HepG2 (cell line): Measurements from ENCODE around the gene PTGR2. TPM values are rescaled to one million over a fixed set of nuclear protein-coding genes. Genes with fewer than 3 reads are reported as not detected.

ENCODE experiments used
- ATAC-seq: fragments of 200-7000 bp; cut with Tn5 transposase; 3 replicates; pipeline ENCODE4 v1.9.1; 2020; ENCODE audit warnings: mild to moderate bottlenecking, moderate library complexity
- BruUV-seq: library from RNA; stranded (reverse); fragments of 400-500 nt; replicated peaks from 2 replicates; lab custom pipeline; 2021; lab: Mats Ljungman, UMichigan
- CTCF ChIA-PET: fragments of 300-600 bp; formaldehyde crosslinking; extraction: SDS; loops from one replicate; lab custom pipeline; 2021; ENCODE audit warnings: low total read pairs, inconsistent platforms, low intra/inter-chr PET ratio; lab: Yijun Ruan, JAX
- POLR2A ChIA-PET: fragments of 350-600 bp; sonication (Branson Sonifier 250); formaldehyde crosslinking; loops from one replicate; lab custom pipeline; 2020; ENCODE audit warnings: antibody characterized with exemption, inconsistent platforms; lab: Yijun Ruan, JAX
- DNase-seq: peaks from one replicate; pipeline ENCODE4 v3.0.0-alpha.2; 2015; ENCODE audit warnings: low spot score
- FAIRE-seq: peaks from 3 replicates; lab custom pipeline; 2011; peaks lifted over from hg19 to GRCh38; lab: Jason Lieb, UNC
- H2AFZ ChIP-seq: one replicate; pipeline ENCODE4 v1.6.1; 2011; ENCODE audit warnings: low read length, inconsistent platforms
- H3K27ac ChIP-seq: fragments of 300-600 bp; 3 replicates; pipeline ENCODE4 v1.8.0; 2011; ENCODE audit warnings: mixed run types, mild to moderate bottlenecking, mixed read lengths, low read length, inconsistent platforms; ENCODE audit not compliant: insufficient read depth; ENCODE audit errors: extremely low read length
- H3K27me3 ChIP-seq, 2 experiments: fragments of 200-600 bp in 1 of 2; 2 replicates in 1 of 2; 3 replicates in 1 of 2; pipeline versions ENCODE4 v1.6.0 to v1.8.0; 2011; ENCODE audit warnings: low read length in 2 of 2, mild to moderate bottlenecking in 2 of 2, moderate library complexity in 2 of 2, inconsistent platforms in 1 of 2; ENCODE audit not compliant: insufficient read depth in 2 of 2, control insufficient read depth in 1 of 2
- H3K36me3 ChIP-seq, 2 experiments: fragments of 200-600 bp in 1 of 2; replicated peaks in 1 of 2; 2 replicates in 1 of 2; 3 replicates in 1 of 2; pipeline versions ENCODE4 v1.5.1 to v1.8.0; 2011; ENCODE audit warnings: low read length in 2 of 2, inconsistent platforms in 1 of 2; ENCODE audit not compliant: insufficient read depth in 2 of 2, control insufficient read depth in 1 of 2
- H3K4me1 ChIP-seq: 2 replicates; pipeline ENCODE4 v1.5.1; 2012; ENCODE audit warnings: low read length, inconsistent platforms; ENCODE audit not compliant: insufficient read depth
- H3K4me2 ChIP-seq: 2 replicates; pipeline ENCODE4 v1.6.0; 2011; ENCODE audit warnings: low read depth, low read length, inconsistent platforms
- H3K4me3 ChIP-seq, 3 experiments: fragments of 200-600 bp in 1 of 3; sonication (generic), shearing (Covaris generic) in 1 of 3; replicated peaks in 1 of 3; 2 replicates each; pipeline ENCODE4 v1.5.1; 2011 to 2016; ENCODE audit warnings: low read length in 3 of 3, inconsistent platforms in 2 of 3, low read depth in 2 of 3, mild to moderate bottlenecking in 2 of 3, control low read depth in 1 of 3, mixed read lengths in 1 of 3; ENCODE audit not compliant: insufficient read depth in 1 of 3
- H3K79me2 ChIP-seq: one replicate; pipeline ENCODE4 v1.6.1; 2011; ENCODE audit warnings: low read length, inconsistent platforms; ENCODE audit not compliant: insufficient read depth
- H3K9ac ChIP-seq: 2 replicates; pipeline ENCODE4 v1.6.0; 2011; ENCODE audit warnings: mild to moderate bottlenecking, low read depth, low read length, inconsistent platforms; ENCODE audit not compliant: insufficient read depth
- H3K9me3 ChIP-seq: 2 replicates; pipeline ENCODE4 v1.5.1; 2012; ENCODE audit warnings: mild to moderate bottlenecking, low read length
- H4K20me1 ChIP-seq: 2 replicates; pipeline ENCODE4 v1.6.0; 2011; ENCODE audit warnings: inconsistent platforms, mild to moderate bottlenecking, low read length, moderate library complexity; ENCODE audit not compliant: insufficient read depth
- KDM5B ChIP-seq: sonication (generic); formaldehyde crosslinking; IDR thresholded peaks from 2 replicates; pipeline ENCODE4 v1.4.0; 2020; ENCODE audit warnings: missing genetic modification reagents, mild to moderate bottlenecking, borderline replicate concordance
- PRPF4 ChIP-seq: fragments of 200-400 bp; formaldehyde crosslinking; IDR thresholded peaks from 2 replicates; pipeline ENCODE4 v1.6.1; 2016; ENCODE audit warnings: low read length, low read depth; ENCODE audit not compliant: poor library complexity, severe bottlenecking
- ZFX ChIP-seq: sonication (generic); formaldehyde crosslinking; IDR thresholded peaks from 2 replicates; pipeline ENCODE4 v1.4.0; 2020; ENCODE audit warnings: mild to moderate bottlenecking, low read depth, missing genetic modification reagents, moderate library complexity
- ZNF17 ChIP-seq: sonication (generic); formaldehyde crosslinking; IDR thresholded peaks from 2 replicates; pipeline ENCODE4 v1.5.0; 2020; ENCODE audit warnings: mild to moderate bottlenecking, missing genetic modification reagents
- ZNF431 ChIP-seq: sonication (generic); formaldehyde crosslinking; IDR thresholded peaks from 2 replicates; pipeline ENCODE4 v1.9.0; 2022; ENCODE audit warnings: missing genetic modification reagents, low read depth, mild to moderate bottlenecking, borderline replicate concordance
- WGBS: methylation state at CpG from one replicate; pipeline ENCODE4 v1.1.6; 2017; ENCODE audit warnings: low lambda C conversion rate; 5-methylcytosine and 5-hydroxymethylcytosine counted together
- in situ Hi-C: cut with HindIII; loops from 2 replicates; pipeline ENCODE4 v1.10.0; 2017; ENCODE audit warnings: low pct_unique_long_range_greater_than_20kb; ENCODE audit not compliant: extremely low pct_ligation_motif_present
- intact Hi-C: fragments of 100-400 bp; cut with micrococcal nuclease; formaldehyde crosslinking; loops from one replicate; pipeline ENCODE4 v1.10.0; 2022; ENCODE audit not compliant: unreplicated experiment
- polyA plus RNA-seq, 8 experiments: library from polyadenylated mRNA; depleted of rRNA in 3 of 8; stranded (reverse) in 7 of 8; unstranded in 1 of 8; fragments of >200 nt; fragmentation: Illumina TruSeq in 4 of 8; extraction: Trizol in 4 of 8; gene quantifications; 2 replicates each; pipeline versions ENCODE4 v1.2.1 to v1.2.3, GENCODE V29; 2011 to 2016; ENCODE audit warnings: low read depth in 4 of 8, missing spikeins in 1 of 8, mixed read lengths in 1 of 8; ENCODE audit not compliant: insufficient read depth in 1 of 8
- total RNA-seq, 5 experiments: library from RNA; depleted of rRNA; stranded (reverse); fragments of >200 nt; fragmentation: Illumina TruSeq; extraction: Trizol; gene quantifications; 2 replicates each; pipeline ENCODE4 v1.2.3, GENCODE V29; 2016; ENCODE audit warnings: low read depth in 1 of 5
- TF ChIP-seq, protein P1 (sequence below), 2 experiments: fragments of 450-650 bp in 1 of 2; sonication (generic) in 1 of 2; formaldehyde crosslinking in 1 of 2; IDR thresholded peaks; 2 replicates each; pipeline versions ENCODE4 v1.6.1 to v1.8.0; 2016 to 2022; ENCODE audit warnings: antibody characterized with exemption in 1 of 2, mild to moderate bottlenecking in 1 of 2, missing genetic modification reagents in 1 of 2
- TF ChIP-seq, protein P2 (sequence below): sonication (generic); formaldehyde crosslinking; IDR thresholded peaks from 2 replicates; pipeline ENCODE4 v1.5.0; 2020; ENCODE audit warnings: mild to moderate bottlenecking, missing genetic modification reagents
- TF ChIP-seq, protein P3 (sequence below): sonication (generic); formaldehyde crosslinking; IDR thresholded peaks from 2 replicates; pipeline ENCODE4 v1.4.0; 2020; ENCODE audit warnings: missing genetic modification reagents

The PTGR2 gene
- total and polyA plus RNA-seq, 2 of the 13 experiments (the other 11 are each of a cell fraction or from before 2014, with no cell fraction given): 3.0 to 4.3 TPM

DNA sequence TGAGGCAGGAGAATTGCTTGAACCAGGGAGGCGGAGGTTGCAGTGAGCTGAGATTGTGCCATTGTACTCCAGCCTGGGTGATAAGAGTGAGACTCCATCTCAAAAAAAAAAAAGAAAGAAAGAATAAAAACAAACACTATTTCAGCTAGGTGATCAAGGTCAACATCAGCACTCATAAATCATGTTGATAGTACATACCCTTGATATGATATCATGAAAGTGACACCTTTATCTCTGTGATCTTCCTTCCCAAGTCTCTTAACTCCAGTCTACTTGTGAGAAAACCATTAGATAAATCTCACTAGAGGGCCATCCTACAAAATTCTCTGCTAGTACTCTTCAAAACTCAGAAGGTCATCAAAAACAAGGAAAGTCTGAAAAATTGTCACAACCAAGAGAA is 44.2 kb upstream of the PTGR2 start:
- in situ Hi-C loops: no loop called here
- no TSS peak for BruUV-seq
- WGBS: 78% methylated on average over 1 of the region's 1 CpG
- Histone ChIP-seq H3K27me3 (peaks cover 0 to 6% of the 10 kb centered on the region in 2 experiments; a peak in 2 of 5 replicates), H3K4me3 (no peak overlapping the region), H3K4me1 (peaks cover 12% of the 10 kb centered on the region), H3K9ac (no peak overlapping the region), H3K36me3 (no peaks in the 10 kb centered on the region), H4K20me1 (no peaks in the 10 kb centered on the region), H3K9me3 (no peaks in the 10 kb centered on the region), H2AFZ (no peak overlapping the region), H3K79me2 (no peaks in the 10 kb centered on the region), H3K4me2 (no peak overlapping the region), H3K27ac (no peak overlapping the region)
- ATAC-seq (no peak), DNase-seq (no peak), FAIRE-seq (no peak)
- intact Hi-C loops: no loop called here
- ChIA-PET POLR2A (no interaction called here), CTCF (no interaction called here)
- TF ChIP-seq, protein P1, sequence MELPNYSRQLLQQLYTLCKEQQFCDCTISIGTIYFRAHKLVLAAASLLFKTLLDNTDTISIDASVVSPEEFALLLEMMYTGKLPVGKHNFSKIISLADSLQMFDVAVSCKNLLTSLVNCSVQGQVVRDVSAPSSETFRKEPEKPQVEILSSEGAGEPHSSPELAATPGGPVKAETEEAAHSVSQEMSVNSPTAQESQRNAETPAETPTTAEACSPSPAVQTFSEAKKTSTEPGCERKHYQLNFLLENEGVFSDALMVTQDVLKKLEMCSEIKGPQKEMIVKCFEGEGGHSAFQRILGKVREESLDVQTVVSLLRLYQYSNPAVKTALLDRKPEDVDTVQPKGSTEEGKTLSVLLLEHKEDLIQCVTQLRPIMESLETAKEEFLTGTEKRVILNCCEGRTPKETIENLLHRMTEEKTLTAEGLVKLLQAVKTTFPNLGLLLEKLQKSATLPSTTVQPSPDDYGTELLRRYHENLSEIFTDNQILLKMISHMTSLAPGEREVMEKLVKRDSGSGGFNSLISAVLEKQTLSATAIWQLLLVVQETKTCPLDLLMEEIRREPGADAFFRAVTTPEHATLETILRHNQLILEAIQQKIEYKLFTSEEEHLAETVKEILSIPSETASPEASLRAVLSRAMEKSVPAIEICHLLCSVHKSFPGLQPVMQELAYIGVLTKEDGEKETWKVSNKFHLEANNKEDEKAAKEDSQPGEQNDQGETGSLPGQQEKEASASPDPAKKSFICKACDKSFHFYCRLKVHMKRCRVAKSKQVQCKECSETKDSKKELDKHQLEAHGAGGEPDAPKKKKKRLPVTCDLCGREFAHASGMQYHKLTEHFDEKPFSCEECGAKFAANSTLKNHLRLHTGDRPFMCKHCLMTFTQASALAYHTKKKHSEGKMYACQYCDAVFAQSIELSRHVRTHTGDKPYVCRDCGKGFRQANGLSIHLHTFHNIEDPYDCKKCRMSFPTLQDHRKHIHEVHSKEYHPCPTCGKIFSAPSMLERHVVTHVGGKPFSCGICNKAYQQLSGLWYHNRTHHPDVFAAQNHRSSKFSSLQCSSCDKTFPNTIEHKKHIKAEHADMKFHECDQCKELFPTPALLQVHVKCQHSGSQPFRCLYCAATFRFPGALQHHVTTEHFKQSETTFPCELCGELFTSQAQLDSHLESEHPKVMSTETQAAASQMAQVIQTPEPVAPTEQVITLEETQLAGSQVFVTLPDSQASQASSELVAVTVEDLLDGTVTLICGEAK (IDR thresholded peaks at IDR 0.05): no peak
- TF ChIP-seq, protein P1 (CRISPR knock-in tag; IDR thresholded peaks at IDR 0.05): no peak
- TF ChIP-seq, protein P2, sequence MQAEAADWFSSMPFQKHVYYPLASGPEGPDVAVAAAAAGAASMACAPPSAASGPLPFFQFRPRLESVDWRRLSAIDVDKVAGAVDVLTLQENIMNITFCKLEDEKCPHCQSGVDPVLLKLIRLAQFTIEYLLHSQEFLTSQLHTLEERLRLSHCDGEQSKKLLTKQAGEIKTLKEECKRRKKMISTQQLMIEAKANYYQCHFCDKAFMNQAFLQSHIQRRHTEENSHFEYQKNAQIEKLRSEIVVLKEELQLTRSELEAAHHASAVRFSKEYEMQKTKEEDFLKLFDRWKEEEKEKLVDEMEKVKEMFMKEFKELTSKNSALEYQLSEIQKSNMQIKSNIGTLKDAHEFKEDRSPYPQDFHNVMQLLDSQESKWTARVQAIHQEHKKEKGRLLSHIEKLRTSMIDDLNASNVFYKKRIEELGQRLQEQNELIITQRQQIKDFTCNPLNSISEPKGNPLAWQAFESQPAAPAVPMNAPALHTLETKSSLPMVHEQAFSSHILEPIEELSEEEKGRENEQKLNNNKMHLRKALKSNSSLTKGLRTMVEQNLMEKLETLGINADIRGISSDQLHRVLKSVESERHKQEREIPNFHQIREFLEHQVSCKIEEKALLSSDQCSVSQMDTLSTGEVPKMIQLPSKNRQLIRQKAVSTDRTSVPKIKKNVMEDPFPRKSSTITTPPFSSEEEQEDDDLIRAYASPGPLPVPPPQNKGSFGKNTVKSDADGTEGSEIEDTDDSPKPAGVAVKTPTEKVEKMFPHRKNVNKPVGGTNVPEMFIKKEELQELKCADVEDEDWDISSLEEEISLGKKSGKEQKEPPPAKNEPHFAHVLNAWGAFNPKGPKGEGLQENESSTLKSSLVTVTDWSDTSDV (CRISPR knock-in tag): no peak
- TF ChIP-seq ZNF431 (no peak), ZNF17 (CRISPR knock-in tag) (no peak), PRPF4 (no peak), KDM5B (CRISPR knock-in tag) (no peak), ZFX (CRISPR knock-in tag) (no peak)
- TF ChIP-seq, protein P3, sequence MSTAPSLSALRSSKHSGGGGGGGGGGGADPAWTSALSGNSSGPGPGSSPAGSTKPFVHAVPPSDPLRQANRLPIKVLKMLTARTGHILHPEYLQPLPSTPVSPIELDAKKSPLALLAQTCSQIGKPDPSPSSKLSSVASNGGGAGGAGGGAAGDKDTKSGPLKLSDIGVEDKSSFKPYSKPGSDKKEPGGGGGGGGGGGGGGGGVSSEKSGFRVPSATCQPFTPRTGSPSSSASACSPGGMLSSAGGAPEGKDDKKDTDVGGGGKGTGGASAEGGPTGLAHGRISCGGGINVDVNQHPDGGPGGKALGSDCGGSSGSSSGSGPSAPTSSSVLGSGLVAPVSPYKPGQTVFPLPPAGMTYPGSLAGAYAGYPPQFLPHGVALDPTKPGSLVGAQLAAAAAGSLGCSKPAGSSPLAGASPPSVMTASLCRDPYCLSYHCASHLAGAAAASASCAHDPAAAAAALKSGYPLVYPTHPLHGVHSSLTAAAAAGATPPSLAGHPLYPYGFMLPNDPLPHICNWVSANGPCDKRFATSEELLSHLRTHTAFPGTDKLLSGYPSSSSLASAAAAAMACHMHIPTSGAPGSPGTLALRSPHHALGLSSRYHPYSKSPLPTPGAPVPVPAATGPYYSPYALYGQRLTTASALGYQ (CRISPR knock-in tag): no peak
